ENCODE results near the gene OR10J5. TPM values are rescaled to one million over a fixed set of nuclear protein-coding genes. Genes with fewer than 3 reads are reported as not detected.

Gene OR10J5, protein sequence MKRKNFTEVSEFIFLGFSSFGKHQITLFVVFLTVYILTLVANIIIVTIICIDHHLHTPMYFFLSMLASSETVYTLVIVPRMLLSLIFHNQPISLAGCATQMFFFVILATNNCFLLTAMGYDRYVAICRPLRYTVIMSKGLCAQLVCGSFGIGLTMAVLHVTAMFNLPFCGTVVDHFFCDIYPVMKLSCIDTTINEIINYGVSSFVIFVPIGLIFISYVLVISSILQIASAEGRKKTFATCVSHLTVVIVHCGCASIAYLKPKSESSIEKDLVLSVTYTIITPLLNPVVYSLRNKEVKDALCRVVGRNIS
- total RNA-seq (2022; extraction: Qiagen RNA extraction; ENCODE audit: low read depth), result not detected in 5 replicates

DNA sequence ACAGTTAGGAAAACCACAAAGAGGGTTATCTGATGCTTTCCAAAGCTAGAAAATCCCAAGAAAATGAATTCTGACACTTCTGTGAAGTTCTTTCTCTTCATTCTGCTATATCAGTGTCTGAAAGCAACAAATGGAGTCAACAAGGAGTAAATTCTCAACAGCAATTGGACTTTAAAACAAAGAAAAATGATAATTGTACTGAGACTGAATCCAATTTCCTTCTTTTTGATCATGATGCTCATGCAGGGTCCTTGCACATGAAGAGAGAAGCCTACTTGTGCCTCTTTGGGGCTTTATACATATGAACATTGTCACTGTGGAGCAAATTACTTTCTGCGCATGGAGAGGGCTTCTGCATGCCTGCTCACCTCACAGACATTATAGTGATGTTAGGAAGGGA lies at the start of gene OR10J5:
Gene OR10J5, minus strand, starts transcription at position 101 of the 400 bp plus-strand sequence. Its CDS starts 0 bp downstream, at position 101.

Other genes with a start within 250 kb of the OR10J5 start
- gene FCER1A, start 233.7 kb downstream of the OR10J5 start, total RNA-seq (2022; extraction: Qiagen RNA extraction; ENCODE audit: low read depth), result not detected in 5 replicates
- gene OR10J4, start 103.8 kb downstream of the OR10J5 start, total RNA-seq (2022; extraction: Qiagen RNA extraction; ENCODE audit: low read depth), result not detected in 5 replicates
- not detected in 5 replicates for gene OR10J1, start 96.3 kb downstream of the OR10J5 start, total RNA-seq (2022; extraction: Qiagen RNA extraction; ENCODE audit: low read depth)
- gene APCS, start 51.8 kb upstream of the OR10J5 start, total RNA-seq (2022; extraction: Qiagen RNA extraction; ENCODE audit: low read depth), result not detected in 5 replicates
- not detected in 5 replicates for gene CRP, start 178.6 kb upstream of the OR10J5 start, total RNA-seq (2022; extraction: Qiagen RNA extraction; ENCODE audit: low read depth)
- gene DUSP23, start 245.0 kb upstream of the OR10J5 start, total RNA-seq (2022; extraction: Qiagen RNA extraction; ENCODE audit: low read depth), result 39.6 to 76.2 TPM (median 74.2 TPM) in 5 replicates

All from A549 treated with ZK216348 at 1 μM for 4 hours (cell line).